ENCODE results near the gene PRTG. TPM values are rescaled to one million over a fixed set of nuclear protein-coding genes. Genes with fewer than 3 reads are reported as not detected.

The PRTG gene
- total and polyA plus RNA-seq, 2 of the 13 experiments (the other 11 are each of a cell fraction or from before 2014, with no cell fraction given) = 13.2 to 22.3 TPM

DNA sequence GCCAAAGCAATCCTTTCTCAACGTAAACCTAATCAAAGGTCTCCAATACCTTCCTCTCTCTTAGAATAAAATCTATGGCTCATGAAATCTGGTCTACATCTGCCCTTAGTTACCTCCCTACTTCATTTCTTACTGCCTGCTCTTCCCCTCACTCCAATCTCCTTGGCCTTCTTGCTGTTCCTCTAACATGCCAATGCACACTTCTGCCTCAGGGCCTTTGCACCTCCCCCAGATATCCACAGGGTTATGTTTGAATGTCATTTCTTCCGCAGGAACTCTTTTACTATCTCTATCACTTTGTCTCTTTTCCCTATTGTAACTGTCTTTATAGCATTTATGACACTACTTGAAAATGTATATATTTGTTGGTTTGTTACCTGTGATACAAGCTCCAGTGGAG lies 110.5 kb downstream of the PRTG start:
- H3K4me1 ChIP-seq (ENCODE audit: insufficient read depth, low read length) = no peaks in the 10 kb centered on the region
- no peaks in the 10 kb centered on the region for H3K27me3 ChIP-seq (ENCODE audit: control insufficient read depth in 1 of 2, insufficient read depth in 2 of 2, low read length in 2 of 2)
- CTCF ChIA-PET (ENCODE audit: low intra/inter-chr PET ratio, low total read pairs) = no interaction called here
- TF ChIP-seq SETDB1 (CRISPR knock-in tag; IDR thresholded peaks at IDR 0.05; ENCODE audit: borderline replicate concordance) = no peak
- TF ChIP-seq ZNF343 (CRISPR knock-in tag; IDR thresholded peaks at IDR 0.05) = no peak
- TF ChIP-seq ZSCAN20 (CRISPR knock-in tag; IDR thresholded peaks at IDR 0.05; ENCODE audit: borderline replicate concordance) = no peak
- no peak for TF ChIP-seq ZNF724P (CRISPR knock-in tag; IDR thresholded peaks at IDR 0.05; ENCODE audit: borderline replicate concordance)
- TF ChIP-seq E2F1 (CRISPR knock-in tag; IDR thresholded peaks at IDR 0.05) = no peak
- no peak for TF ChIP-seq KAT2B (IDR thresholded peaks at IDR 0.05; ENCODE audit: borderline replicate concordance, low read depth, low read length)
- H4K20me1 ChIP-seq (ENCODE audit: insufficient read depth, low read length) = no peaks in the 10 kb centered on the region
- H3K27ac ChIP-seq (ENCODE audit: extremely low read length, insufficient read depth, low read length) = no peak overlapping the region
- no peak overlapping the region for H3K9ac ChIP-seq (ENCODE audit: insufficient read depth, low read depth, low read length)
- intact Hi-C loops (cut with micrococcal nuclease; ENCODE audit: unreplicated experiment) (no loop called here), in situ Hi-C loops (cut with HindIII; ENCODE audit: extremely low pct_ligation_motif_present, low pct_unique_long_range_greater_than_20kb) (no loop called here)
- 100% methylated on average over 2 of the region's 2 CpGs for WGBS (ENCODE audit: low lambda C conversion rate)
- POLR2A ChIA-PET = no interaction called here
- no peak for DNase-seq (ENCODE audit: low spot score)
- no TSS peak for BruUV-seq (replicated peaks)
- H3K4me2 ChIP-seq (ENCODE audit: low read depth, low read length) = no peak overlapping the region
- H3K9me3 ChIP-seq (ENCODE audit: low read length) = no peaks in the 10 kb centered on the region
- no peak for FAIRE-seq
- ATAC-seq = no peak
- no peaks in the 10 kb centered on the region for H3K79me2 ChIP-seq (ENCODE audit: insufficient read depth, low read length)
- no peak overlapping the region for H2AFZ ChIP-seq (ENCODE audit: low read length)
- H3K4me3 ChIP-seq (replicated peaks in 1 of 3; ENCODE audit: insufficient read depth in 1 of 3, low read depth in 2 of 3, low read length in 3 of 3) = no peak overlapping the region
- H3K36me3 ChIP-seq (replicated peaks in 1 of 2; ENCODE audit: control insufficient read depth in 1 of 2, insufficient read depth in 2 of 2, low read length in 2 of 2) = peaks cover 11 to 33% of the 10 kb centered on the region in 2 experiments

DNA sequence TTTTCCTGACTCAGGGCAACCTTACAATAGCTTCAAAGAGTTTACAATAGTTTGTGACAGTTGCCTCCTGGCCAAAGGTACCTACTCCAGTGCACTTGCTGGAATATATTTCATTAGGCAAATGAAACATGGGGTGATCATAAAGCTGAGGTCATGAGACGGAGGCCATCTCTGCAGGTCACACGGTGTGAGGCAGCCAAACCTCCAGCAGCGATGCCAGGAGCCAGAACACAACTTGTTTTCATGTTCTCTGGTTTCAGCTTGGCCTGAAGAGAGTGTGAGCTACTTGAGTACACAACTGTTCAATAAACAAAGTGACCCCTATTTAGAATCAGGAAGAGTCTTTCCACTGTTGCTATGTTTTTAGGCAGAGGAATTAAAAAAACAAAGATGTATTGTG lies 112.1 kb downstream of the PRTG start:
- in situ Hi-C loops (cut with HindIII; ENCODE audit: extremely low pct_ligation_motif_present, low pct_unique_long_range_greater_than_20kb) = no loop called here
- BruUV-seq (replicated peaks) = no TSS peak
- Histone ChIP-seq H4K20me1 (ENCODE audit: insufficient read depth, low read length) (no peaks in the 10 kb centered on the region), H3K36me3 (replicated peaks in 1 of 2; ENCODE audit: control insufficient read depth in 1 of 2, insufficient read depth in 2 of 2, low read length in 2 of 2) (peaks cover 11 to 24% of the 10 kb centered on the region in 2 experiments), H3K4me1 (ENCODE audit: insufficient read depth, low read length) (no peaks in the 10 kb centered on the region), H3K4me2 (ENCODE audit: low read depth, low read length) (no peak overlapping the region), H3K79me2 (ENCODE audit: insufficient read depth, low read length) (no peaks in the 10 kb centered on the region), H3K9me3 (ENCODE audit: low read length) (no peaks in the 10 kb centered on the region), H3K27ac (ENCODE audit: extremely low read length, insufficient read depth, low read length) (no peak overlapping the region), H3K4me3 (replicated peaks in 1 of 3; ENCODE audit: insufficient read depth in 1 of 3, low read depth in 2 of 3, low read length in 3 of 3) (no peak overlapping the region), H3K27me3 (ENCODE audit: control insufficient read depth in 1 of 2, insufficient read depth in 2 of 2, low read length in 2 of 2) (no peaks in the 10 kb centered on the region), H3K9ac (ENCODE audit: insufficient read depth, low read depth, low read length) (no peak overlapping the region), H2AFZ (ENCODE audit: low read length) (no peak overlapping the region)
- ChIA-PET CTCF (ENCODE audit: low intra/inter-chr PET ratio, low total read pairs) (no interaction called here), POLR2A (no interaction called here)
- no peak for DNase-seq (ENCODE audit: low spot score)
- intact Hi-C loops (cut with micrococcal nuclease; ENCODE audit: unreplicated experiment) = no loop called here
- TF ChIP-seq STAG1 (CRISPR knock-in tag; IDR thresholded peaks at IDR 0.05) = no peak
- no peak for FAIRE-seq
- 100% methylated on average over 3 of the region's 3 CpGs for WGBS (ENCODE audit: low lambda C conversion rate)
- no peak for ATAC-seq

All from HepG2 (cell line).